Endothelial cell of hepatic sinusoid (primary cell): Measurements from ENCODE around the gene CLEC16A.
"Not testable (repeated sequence)": the region's sequence is repeated elsewhere in the genome, so short reads cannot be mapped to it uniquely, and the experiment has no call there.

Experiments used
- in situ Hi-C: cut with HindIII; loops from 2 replicates; pipeline ENCODE4 v1.10.0; 2017; ENCODE audit warnings: low sequenced_read_pairs

The CLEC16A gene

DNA sequence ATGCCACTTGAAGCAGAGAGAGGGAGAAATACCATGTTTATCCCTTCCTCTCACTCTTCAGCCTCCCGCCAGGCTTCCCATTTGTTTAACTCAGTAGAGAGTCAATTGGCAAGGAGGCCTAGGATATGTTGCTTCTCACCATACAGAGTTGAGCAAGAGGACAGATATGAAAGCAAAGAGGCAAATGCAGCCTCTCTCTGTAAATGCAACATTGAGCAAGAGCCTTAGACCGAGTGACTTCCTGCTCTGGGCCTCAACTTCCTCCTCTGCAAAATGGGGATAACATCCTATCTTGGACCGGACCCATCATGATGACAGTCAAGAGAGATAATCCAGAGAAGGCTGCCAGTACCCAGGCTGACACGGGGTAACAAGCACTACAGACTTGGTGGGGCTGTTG lies 274.8 kb downstream of the CLEC16A start:
- in situ Hi-C loops, result no loop called here

- in situ Hi-C loops, result not testable (repeated sequence)
Observed at GRCh38 chr16:11220507-11220906, 276.1 kb downstream of the CLEC16A start.

DNA sequence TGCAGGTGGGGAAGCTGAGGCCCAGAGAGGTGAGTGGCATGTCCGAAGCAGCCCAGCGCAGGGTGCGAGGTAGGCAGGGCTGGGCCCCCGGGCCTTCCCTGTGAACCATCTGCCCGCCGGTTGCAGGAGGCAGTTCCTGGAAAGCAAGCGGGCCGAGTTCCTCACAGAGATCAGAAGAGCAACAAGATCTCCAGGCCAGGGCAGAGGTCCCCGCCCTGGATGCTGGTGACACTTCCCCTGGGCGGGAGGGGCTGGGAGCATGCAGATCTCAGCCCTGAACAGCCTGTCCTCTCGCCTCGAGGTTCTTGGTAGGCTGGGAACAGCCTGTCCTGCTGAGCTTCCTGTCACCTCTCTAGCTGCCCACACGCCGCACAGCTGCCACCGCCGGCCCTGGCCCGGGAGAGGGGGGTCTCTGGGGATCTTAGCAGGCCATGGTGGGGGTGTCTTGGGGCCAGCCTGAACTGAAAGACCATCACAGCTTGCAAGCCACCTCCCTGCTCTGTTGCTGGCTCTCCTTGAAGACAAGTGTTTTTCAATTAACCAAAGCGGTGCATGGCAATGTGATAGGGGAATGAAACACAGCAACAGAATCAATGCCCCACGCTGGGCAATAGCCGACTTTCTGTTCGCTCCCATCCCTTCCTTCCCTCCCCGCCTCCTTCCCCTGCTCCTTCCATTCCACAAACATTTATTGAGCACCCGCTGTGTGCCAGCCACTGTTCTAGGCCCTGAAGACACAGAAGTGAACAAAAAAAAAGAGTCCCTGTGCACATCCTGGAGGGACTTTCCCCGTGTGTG lies 279.9 kb downstream of the CLEC16A start:
- in situ Hi-C loops, result no loop called here

DNA sequence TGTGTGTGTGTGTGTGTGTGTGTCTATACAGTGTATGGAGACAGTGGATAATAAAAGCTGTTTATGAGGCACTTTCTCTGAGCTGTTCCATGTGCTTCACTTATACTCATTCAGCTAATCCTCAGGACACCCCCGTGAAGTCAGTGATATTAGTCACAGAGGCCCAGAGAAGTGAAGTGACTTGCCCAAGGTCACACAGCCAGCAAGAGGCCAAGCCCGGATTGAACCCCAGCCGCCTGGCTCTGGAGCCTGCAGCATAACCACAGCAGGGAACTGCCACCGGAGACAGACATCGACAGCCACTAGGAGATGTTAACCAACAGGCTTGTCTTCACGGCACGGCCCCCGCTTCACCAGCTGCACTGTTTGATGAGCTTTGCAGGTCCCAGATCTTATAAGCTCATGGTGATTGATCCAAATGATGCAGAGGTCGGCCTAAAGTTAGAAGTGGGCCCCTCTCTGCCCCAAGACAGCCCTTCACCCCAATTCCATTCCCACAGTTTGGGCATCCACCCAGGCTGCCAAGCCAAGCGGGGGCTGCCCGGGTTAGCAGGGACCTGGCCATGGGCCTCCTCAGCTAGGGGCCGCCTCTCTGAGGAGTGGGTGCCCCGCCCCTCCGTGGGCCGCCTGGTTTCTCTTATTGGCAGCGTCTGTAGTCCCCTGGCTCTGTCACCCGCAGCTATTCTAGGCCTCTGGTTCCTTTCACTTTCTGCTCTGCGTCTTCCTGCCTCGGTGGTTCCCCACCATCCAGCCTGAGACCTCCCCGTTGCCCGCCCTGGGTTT lies 280.7 kb downstream of the CLEC16A start:
- in situ Hi-C loops, result no loop called here

- in situ Hi-C loops, result no loop called here
Observed at GRCh38 chr16:11225677-11226549, 281.5 kb downstream of the CLEC16A start.

- in situ Hi-C loops, result no loop called here
Observed at GRCh38 chr16:11229432-11229831, 285.1 kb downstream of the CLEC16A start.

DNA sequence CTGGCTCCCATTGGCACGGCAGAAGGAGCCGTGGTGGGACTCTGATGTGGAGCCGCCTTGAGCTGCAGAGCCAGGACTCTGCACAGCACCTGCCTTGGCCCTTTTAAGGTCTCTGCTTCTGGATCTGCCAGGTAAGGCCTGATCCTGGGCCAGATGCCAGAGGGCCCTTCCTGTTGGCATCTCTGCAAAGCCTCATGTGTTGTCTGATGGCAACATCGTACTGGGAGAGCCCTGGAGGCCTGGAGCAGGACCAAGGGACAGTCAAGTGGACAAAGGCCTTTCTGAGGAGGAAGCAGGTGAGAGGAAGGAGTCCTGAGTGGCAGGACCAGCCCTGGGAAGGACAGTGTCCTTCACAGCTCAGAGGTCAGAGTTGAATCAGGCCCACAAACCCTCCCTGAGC lies 285.5 kb downstream of the CLEC16A start:
- in situ Hi-C loops, result loop anchor here (10.0 kb wide), 1 partner anchor 145 kb away; no protein-coding TSS in a partner anchor

DNA sequence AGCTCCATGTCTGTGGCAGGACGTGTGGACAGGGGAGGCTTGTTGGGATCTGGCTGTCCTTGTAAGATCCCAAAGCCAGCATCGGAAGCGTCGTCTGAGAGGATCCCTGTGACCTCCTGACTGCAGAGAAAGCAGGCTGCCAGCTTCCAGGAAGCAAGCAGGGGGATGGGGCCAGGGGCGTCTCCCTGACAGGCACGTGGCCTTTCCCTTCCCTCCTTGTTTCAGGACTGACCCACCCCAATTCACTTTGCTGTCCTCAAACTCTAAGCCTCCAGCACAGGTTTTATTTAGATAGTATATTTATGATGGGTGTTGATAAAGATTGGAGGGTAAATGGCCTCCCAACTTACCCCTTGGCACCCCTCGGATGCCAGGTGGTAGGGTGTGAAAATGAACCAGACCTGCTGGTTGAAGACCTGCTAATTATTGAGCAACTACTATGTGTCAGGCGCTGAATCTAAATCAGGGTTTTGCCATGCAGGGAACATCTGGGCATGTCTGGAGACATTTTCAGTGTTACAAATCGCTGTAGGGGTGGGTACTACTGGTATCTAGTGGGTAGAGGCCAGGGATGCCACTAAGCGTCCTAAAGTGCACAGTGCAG lies 287.1 kb downstream of the CLEC16A start:
- in situ Hi-C loops, result loop anchor here (10.0 kb wide), 1 partner anchor 147 kb away; no protein-coding TSS in a partner anchor
